K562 (cell line): ENCODE results near the gene MKRN1. TPM values are rescaled to one million over a fixed set of nuclear protein-coding genes. Genes with fewer than 3 reads are reported as not detected.
A peak's percentile ranks its signal among the peaks of the same experiment; 100 is the strongest.

Experiments
- ATF7 ChIP-seq: fragments of 450-650 bp; IDR thresholded peaks from 2 replicates; pipeline ENCODE4 v1.7.1; 2014; ENCODE audit warnings: mild to moderate bottlenecking, moderate library complexity
- CHD4 ChIP-seq: fragments of 200-600 bp; sonication (generic); IDR thresholded peaks from 3 replicates; pipeline ENCODE4 v1.6.1; 2012; ENCODE audit warnings: low read depth, mild to moderate bottlenecking, mixed read lengths, low read length, inconsistent platforms; ENCODE audit not compliant: insufficient read depth, insufficient replicate concordance, poor library complexity, severe bottlenecking
- CREB3 ChIP-seq: fragments of 450-650 bp; conservative IDR thresholded peaks from 2 replicates; pipeline ENCODE4 v1.6.1; 2016; ENCODE audit warnings: missing genetic modification characterization, low read depth, mild to moderate bottlenecking, missing compliant biosample characterization, moderate library complexity
- ETV5 ChIP-seq: sonication (generic); formaldehyde crosslinking; IDR thresholded peaks from 2 replicates; pipeline ENCODE4 v1.4.0; 2020; ENCODE audit warnings: low read depth, mild to moderate bottlenecking, missing genetic modification reagents
- FUS ChIP-seq: fragments of 200-400 bp; formaldehyde crosslinking; optimal IDR thresholded peaks from 2 replicates; pipeline ENCODE3; 2017; ENCODE audit warnings: low read depth, low read length
- HCFC1 ChIP-seq: IDR thresholded peaks from 2 replicates; pipeline ENCODE4 v1.6.1; 2012; ENCODE audit warnings: low read depth, low read length, improper control_type of control experiment
- HOMEZ ChIP-seq: fragments of 250-450 bp; sonication (Bioruptor Pico); IDR thresholded peaks from 2 replicates; pipeline ENCODE4 v1.4.0; 2020; ENCODE audit warnings: mild to moderate bottlenecking, moderate library complexity
- IFI16 ChIP-seq: fragments of 250-450 bp; sonication (Bioruptor Pico); IDR thresholded peaks from 2 replicates; pipeline ENCODE4 v2.1.2; 2022; ENCODE audit warnings: mild to moderate bottlenecking, inconsistent platforms
- MAFF ChIP-seq: IDR thresholded peaks from 2 replicates; pipeline ENCODE4 v1.6.1; 2012; ENCODE audit warnings: low read length, improper control_type of control experiment
- MAX ChIP-seq: sonication (generic); formaldehyde crosslinking; IDR thresholded peaks from 2 replicates; pipeline ENCODE4 v1.9.0; 2022; ENCODE audit warnings: mild to moderate bottlenecking, missing genetic modification reagents
- NBN ChIP-seq: fragments of 450-650 bp; IDR thresholded peaks from 2 replicates; pipeline ENCODE4 v1.6.1; 2016; ENCODE audit warnings: low read depth, mild to moderate bottlenecking
- NCOA4 ChIP-seq: fragments of 450-650 bp; IDR thresholded peaks from 2 replicates; pipeline ENCODE4 v1.6.1; 2018; ENCODE audit warnings: mild to moderate bottlenecking; ENCODE audit not compliant: partially characterized antibody
- NCOR1 ChIP-seq: fragments of 450-650 bp; IDR thresholded peaks from 2 replicates; pipeline ENCODE4 v1.6.1; 2016; ENCODE audit warnings: mild to moderate bottlenecking, moderate library complexity
- PML ChIP-seq: IDR thresholded peaks from 2 replicates; pipeline ENCODE4 v1.6.1; 2012; ENCODE audit warnings: low read length, inconsistent platforms
- USF2 ChIP-seq: sonication (generic); formaldehyde crosslinking; IDR thresholded peaks from 2 replicates; pipeline ENCODE4 v1.5.0; 2020; ENCODE audit warnings: missing genetic modification reagents
- ZBTB2 ChIP-seq: fragments of 450-650 bp; IDR thresholded peaks from 2 replicates; pipeline ENCODE4 v1.6.1; 2016; ENCODE audit warnings: antibody characterized with exemption
- ZNF232 ChIP-seq: sonication (generic); formaldehyde crosslinking; IDR thresholded peaks from 2 replicates; pipeline ENCODE4 v1.8.0; 2022; ENCODE audit warnings: mild to moderate bottlenecking, missing genetic modification reagents
- ZNF592 ChIP-seq: fragments of 450-650 bp; IDR thresholded peaks from 2 replicates; pipeline ENCODE4 v1.6.1; 2017; ENCODE audit warnings: antibody characterized with exemption, mild to moderate bottlenecking
- ZNF75A ChIP-seq: fragments of 450-650 bp; formaldehyde crosslinking; IDR thresholded peaks from 2 replicates; pipeline ENCODE4 v1.4.0; 2020; ENCODE audit warnings: mild to moderate bottlenecking
- polyA plus RNA-seq, 8 experiments: library from polyadenylated mRNA; depleted of rRNA in 4 of 8; stranded (reverse) in 5 of 8; unstranded in 3 of 8; fragments of >200 nt; fragmentation: Nextera tagmentation in 2 of 8; fragmentation: Illumina TruSeq in 1 of 8; extraction: Ambion mirVana in 2 of 8; extraction: Trizol in 1 of 8; gene quantifications; 2 replicates each; pipeline versions ENCODE4 v1.2.1 to v1.2.3, GENCODE V29; 2011 to 2014; ENCODE audit warnings: inconsistent platforms in 1 of 8, missing spikeins in 1 of 8
- total RNA-seq, 7 experiments: library from RNA; depleted of rRNA in 6 of 7; stranded (reverse); fragments of >200 nt in 6 of 7; fragmentation: Illumina TruSeq in 2 of 7; extraction: Trizol in 2 of 7; gene quantifications; 2 replicates each; pipeline versions ENCODE4 v1.2.1 to v1.2.3, GENCODE V29; 2011 to 2021; ENCODE audit warnings: low replicate concordance in 1 of 7

The MKRN1 gene
- total and polyA plus RNA-seq, 9 of the 15 experiments (the other 6 are each of a cell fraction or from before 2014, with no cell fraction given), result 30.5 to 90.3 (median 76.0) TPM

- TF ChIP-seq USF2, result no peak
- peak; percentile 70 for TF ChIP-seq ZNF592
- no peak for TF ChIP-seq IFI16
- no peak for TF ChIP-seq ZBTB2
- no peak for TF ChIP-seq ETV5
- no peak for TF ChIP-seq NBN
- TF ChIP-seq ZNF75A (CRISPR knock-in tag), result no peak
- no peak for TF ChIP-seq PML
- no peak for TF ChIP-seq ZNF232 (CRISPR knock-in tag)
- no peak for TF ChIP-seq FUS
- no peak for TF ChIP-seq MAFF
- no peak for TF ChIP-seq MAX (CRISPR knock-in tag)
- no peak for TF ChIP-seq HCFC1
- 0 out of 2 replicates have a peak, but pooled peaks have one; percentile 24 for TF ChIP-seq CREB3 (tag)
- no peak for TF ChIP-seq NCOA4
- no peak for TF ChIP-seq CHD4
- TF ChIP-seq NCOR1, result no peak
- TF ChIP-seq ATF7, result no peak
- TF ChIP-seq HOMEZ, result no peak
Observed at GRCh38 chr7:140506788-140507464, 27.6 kb upstream of the MKRN1 start (continued).
